ENCODE measurements around the gene ENGASE.
A peak's percentile ranks its signal among the peaks of the same experiment; 100 is the strongest.
"Not testable (repeated sequence)": the region's sequence is repeated elsewhere in the genome, so short reads cannot be mapped to it uniquely, and the experiment has no call there.

ENGASE gene

GRCh38 chr17:79074649-79075445 is at the start of gene ENGASE:
ENGASE (plus strand) TSS chr17:79074824; CDS start chr17:79074945, 121 bp downstream.
- DNase-seq (ENCODE audit: low read depth), result peak; percentile 89

GRCh38 chr17:79024901-79025737 is 49.5 kb upstream of the ENGASE start:
- DNase-seq (ENCODE audit: low read depth), result no peak

GRCh38 chr17:79026376-79027273 is 48.0 kb upstream of the ENGASE start:
- peak; percentile 80 for DNase-seq (ENCODE audit: low read depth)

- DNase-seq (ENCODE audit: low read depth), result no peak
These were observed 47.2 kb upstream of the ENGASE start for GRCh38 chr17:79027274-79027924.

- peak; percentile 87 for DNase-seq (ENCODE audit: low read depth)
These were observed 46.6 kb upstream of the ENGASE start for GRCh38 chr17:79027925-79028491.

GRCh38 chr17:79028496-79029326 is 45.9 kb upstream of the ENGASE start:
- DNase-seq (ENCODE audit: low read depth), result peak; percentile 29

GRCh38 chr17:79029327-79030009 is 45.2 kb upstream of the ENGASE start:
- no peak for DNase-seq (ENCODE audit: low read depth)

- not testable (repeated sequence) for DNase-seq (ENCODE audit: low read depth)
These were observed 44.0 kb upstream of the ENGASE start for GRCh38 chr17:79030636-79031035.

GRCh38 chr17:79031996-79032875 is 42.4 kb upstream of the ENGASE start:
- peak; percentile 36 for DNase-seq (ENCODE audit: low read depth)

- no peak for DNase-seq (ENCODE audit: low read depth)
These were observed 41.5 kb upstream of the ENGASE start for GRCh38 chr17:79033046-79033616.

- no peak for DNase-seq (ENCODE audit: low read depth)
These were observed 40.7 kb upstream of the ENGASE start for GRCh38 chr17:79033741-79034501.

GRCh38 chr17:79034931-79035485 is 39.6 kb upstream of the ENGASE start:
- DNase-seq (ENCODE audit: low read depth), result no peak

- DNase-seq (ENCODE audit: low read depth), result no peak
These were observed 38.9 kb upstream of the ENGASE start for GRCh38 chr17:79035686-79036085.

GRCh38 chr17:79036181-79036580 is 38.4 kb upstream of the ENGASE start:
- DNase-seq (ENCODE audit: low read depth), result no peak

GRCh38 chr17:79036596-79036995 is 38.0 kb upstream of the ENGASE start:
- DNase-seq (ENCODE audit: low read depth), result peak; percentile 93

GRCh38 chr17:79038545-79039135 is 36.0 kb upstream of the ENGASE start:
- DNase-seq (ENCODE audit: low read depth), result peak; percentile 96

GRCh38 chr17:79039171-79039570 is 35.5 kb upstream of the ENGASE start:
- no peak for DNase-seq (ENCODE audit: low read depth)

Measured in fibroblast of gingiva (primary cell).